ENCODE measurements around the gene MAD1L1. TPM values are rescaled to one million over a fixed set of nuclear protein-coding genes. Genes with fewer than 3 reads are reported as not detected.
A peak's percentile ranks its signal among the peaks of the same experiment; 100 is the strongest.

Gene MAD1L1
- total RNA-seq, 2 donors from 2014 or later = 59.1 to 61.4 TPM

GRCh38 chr7:1939434-1940401, 293.0 kb downstream of the MAD1L1 start:
- Mint-ChIP-seq H3K36me3 (ENCODE audit: low read depth) (peaks cover 22% of the 10 kb centered on the region), H3K27ac (no peak overlapping the region), H3K4me1 (peaks cover 14% of the 10 kb centered on the region), H3K4me3 (no peak overlapping the region), H3K9me3 (peaks cover 20% of the 10 kb centered on the region), H3K27me3 (ENCODE audit: insufficient read depth) (no peaks in the 10 kb centered on the region)
- Histone ChIP-seq H3K9ac (ENCODE audit: extremely low read depth, low read length, poor library complexity, severe bottlenecking) (no peak overlapping the region), H3K27me3 (ENCODE audit: control insufficient read depth, insufficient read depth, low read length, poor library complexity, severe bottlenecking) (no peaks in the 10 kb centered on the region), H3K4me3 (ENCODE audit: low read length) (no peak overlapping the region), H3K9me3 (ENCODE audit: control insufficient read depth, low read length) (peaks cover 7% of the 10 kb centered on the region), H3K27ac (ENCODE audit: low read depth, low read length) (peak overlapping the region; percentile 38), H3K4me1 (ENCODE audit: control insufficient read depth, insufficient read depth, low read length) (peaks cover 4% of the 10 kb centered on the region), H3K36me3 (ENCODE audit: control insufficient read depth, insufficient read depth, low read length) (no peaks in the 10 kb centered on the region)
- DNase-seq = no peak
- TF ChIP-seq CTCF (conservative IDR thresholded peaks at IDR 0.05) = no peak
- WGBS, 2 experiments (ENCODE audit: insufficient coverage in 1 of 2, insufficient read length in 1 of 2) = 91 to 95% methylated on average over 15 to 28 of the region's 28 CpGs

- WGBS, 2 experiments (ENCODE audit: insufficient coverage in 1 of 2, insufficient read length in 1 of 2) = 95 to 100% methylated on average over 2 to 34 of the region's 39 CpGs
- no peak for TF ChIP-seq CTCF (conservative IDR thresholded peaks at IDR 0.05)
These were observed 293.8 kb downstream of the MAD1L1 start for GRCh38 chr7:1938788-1939433.

GRCh38 chr7:1937252-1937605, 295.5 kb downstream of the MAD1L1 start:
- Mint-ChIP-seq H3K4me3 (no peak overlapping the region), H3K27me3 (ENCODE audit: insufficient read depth) (no peaks in the 10 kb centered on the region), H3K36me3 (ENCODE audit: low read depth) (peaks cover 34% of the 10 kb centered on the region), H3K27ac (no peak overlapping the region), H3K9me3 (peaks cover 20% of the 10 kb centered on the region), H3K4me1 (no peaks in the 10 kb centered on the region)
- Histone ChIP-seq H3K27ac (ENCODE audit: low read depth, low read length) (no peak overlapping the region), H3K4me1 (ENCODE audit: control insufficient read depth, insufficient read depth, low read length) (peaks cover 3% of the 10 kb centered on the region), H3K9ac (ENCODE audit: extremely low read depth, low read length, poor library complexity, severe bottlenecking) (no peak overlapping the region), H3K36me3 (ENCODE audit: control insufficient read depth, insufficient read depth, low read length) (no peaks in the 10 kb centered on the region), H3K9me3 (ENCODE audit: control insufficient read depth, low read length) (peaks cover 7% of the 10 kb centered on the region), H3K27me3 (ENCODE audit: control insufficient read depth, insufficient read depth, low read length, poor library complexity, severe bottlenecking) (no peaks in the 10 kb centered on the region), H3K4me3 (ENCODE audit: low read length) (no peak overlapping the region)
- 80 to 92% methylated on average over 1 to 11 of the region's 11 CpGs for WGBS, 2 experiments (ENCODE audit: insufficient coverage in 1 of 2, insufficient read length in 1 of 2)
- TF ChIP-seq CTCF (conservative IDR thresholded peaks at IDR 0.05) = no peak
- DNase-seq = no peak

More at GRCh38 chr7:1938788-1939433, 293.8 kb downstream of the MAD1L1 start:
- Histone ChIP-seq H3K9ac (ENCODE audit: extremely low read depth, low read length, poor library complexity, severe bottlenecking) (no peak overlapping the region), H3K36me3 (ENCODE audit: control insufficient read depth, insufficient read depth, low read length) (no peaks in the 10 kb centered on the region), H3K27ac (ENCODE audit: low read depth, low read length) (no peak overlapping the region), H3K4me1 (ENCODE audit: control insufficient read depth, insufficient read depth, low read length) (peaks cover 4% of the 10 kb centered on the region), H3K9me3 (ENCODE audit: control insufficient read depth, low read length) (peaks cover 7% of the 10 kb centered on the region), H3K4me3 (ENCODE audit: low read length) (no peak overlapping the region), H3K27me3 (ENCODE audit: control insufficient read depth, insufficient read depth, low read length, poor library complexity, severe bottlenecking) (no peaks in the 10 kb centered on the region)
- Mint-ChIP-seq H3K9me3 (peaks cover 20% of the 10 kb centered on the region), H3K36me3 (ENCODE audit: low read depth) (peaks cover 25% of the 10 kb centered on the region), H3K4me3 (no peak overlapping the region), H3K27ac (no peak overlapping the region), H3K27me3 (ENCODE audit: insufficient read depth) (no peaks in the 10 kb centered on the region), H3K4me1 (peaks cover 14% of the 10 kb centered on the region)
- no peak for DNase-seq

Data from endodermal cell (in vitro differentiated cells).